LNCAP (cell line): ENCODE results near the gene CFAP157.
A peak's percentile ranks its signal among the peaks of the same experiment; 100 is the strongest.

ENCODE experiments used
- CTCF ChIP-seq: fragments of 450-650 bp; IDR thresholded peaks from 2 replicates; pipeline ENCODE4 v1.5.1; 2017; ENCODE audit warnings: mild to moderate bottlenecking

The CFAP157 gene

DNA sequence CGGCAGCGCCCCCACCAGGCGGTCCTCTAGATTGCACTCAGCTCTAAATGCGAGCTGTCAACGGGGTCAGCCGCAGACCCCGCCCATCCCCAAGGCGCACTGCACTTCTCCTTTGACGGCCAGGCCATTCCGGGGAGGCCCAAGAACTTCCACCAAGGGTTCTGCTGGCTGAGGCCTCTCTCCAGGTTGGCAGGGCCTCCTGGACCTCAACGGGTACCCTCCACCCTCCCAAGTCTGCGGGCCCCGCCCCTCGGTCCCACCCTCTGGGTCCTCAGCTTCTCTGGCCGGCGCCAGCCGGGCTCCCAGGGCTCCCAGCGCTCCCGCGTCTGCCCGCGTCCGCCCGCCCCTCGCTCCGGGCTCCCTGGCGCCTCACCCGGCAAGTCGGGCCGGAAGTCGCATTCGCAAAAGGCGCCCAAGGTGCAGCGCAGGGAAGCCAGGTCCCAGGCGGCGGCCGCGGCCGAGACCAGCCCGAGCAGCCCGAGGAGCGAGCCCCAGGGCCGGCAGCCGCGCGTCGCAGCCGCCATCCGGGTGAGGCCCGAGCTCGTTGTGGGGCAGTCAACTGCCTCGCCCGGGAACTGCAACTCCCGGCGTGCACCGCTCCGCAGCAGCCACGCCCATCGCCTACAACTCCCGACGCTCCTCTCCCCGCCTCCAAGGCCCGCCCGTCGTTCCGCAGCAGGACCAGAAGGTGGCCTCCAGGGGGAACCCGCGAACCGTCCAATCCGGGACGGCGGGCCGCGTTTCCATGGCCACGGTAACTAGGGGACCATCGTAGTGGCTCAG lies 28.1 kb downstream of the CFAP157 start, which contains the start of gene TOR2A:
Gene TOR2A (minus strand): TSS at position 548 of the 783 bp plus-strand sequence. CDS start 24 bp downstream, at position 524.
- TF ChIP-seq CTCF: peak; percentile 77

- no peak for TF ChIP-seq CTCF
Measured at GRCh38 chr9:127735530-127736185, 28.9 kb downstream of the CFAP157 start.

- no peak for TF ChIP-seq CTCF
Measured at GRCh38 chr9:127738666-127739065, 31.9 kb downstream of the CFAP157 start.

- no peak for TF ChIP-seq CTCF
Measured at GRCh38 chr9:127739614-127740330, 33.0 kb downstream of the CFAP157 start.

DNA sequence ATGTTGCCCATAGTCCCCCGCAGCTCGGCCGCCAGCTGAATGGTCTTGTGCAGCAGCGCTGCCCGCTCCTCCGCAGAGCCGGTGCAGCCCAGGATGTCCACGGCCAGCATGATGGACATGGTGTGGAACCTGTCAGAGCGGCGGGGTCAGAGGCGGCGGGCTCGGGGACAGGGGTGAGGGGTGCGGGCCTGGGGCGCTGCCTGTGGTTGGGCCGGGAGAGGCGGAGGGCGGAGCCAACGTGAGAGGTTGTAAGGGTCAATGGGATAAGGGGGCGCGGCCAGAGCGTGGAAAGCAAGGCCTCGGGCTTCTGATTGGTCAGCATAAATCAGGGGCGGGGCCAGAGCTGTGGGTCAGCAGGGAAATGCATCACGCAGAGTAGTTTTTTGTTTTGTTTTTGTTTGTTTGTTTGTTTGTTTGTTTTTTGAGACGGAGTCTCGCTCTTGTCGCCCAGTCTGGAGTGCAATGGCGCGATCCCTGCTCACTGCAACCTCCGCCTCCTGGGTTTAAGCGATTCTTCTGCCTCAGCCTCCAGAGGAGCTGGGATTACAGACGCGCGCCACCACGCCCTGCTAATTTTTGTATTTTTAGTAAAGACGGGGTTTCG lies 35.1 kb downstream of the CFAP157 start:
- no peak for TF ChIP-seq CTCF

DNA sequence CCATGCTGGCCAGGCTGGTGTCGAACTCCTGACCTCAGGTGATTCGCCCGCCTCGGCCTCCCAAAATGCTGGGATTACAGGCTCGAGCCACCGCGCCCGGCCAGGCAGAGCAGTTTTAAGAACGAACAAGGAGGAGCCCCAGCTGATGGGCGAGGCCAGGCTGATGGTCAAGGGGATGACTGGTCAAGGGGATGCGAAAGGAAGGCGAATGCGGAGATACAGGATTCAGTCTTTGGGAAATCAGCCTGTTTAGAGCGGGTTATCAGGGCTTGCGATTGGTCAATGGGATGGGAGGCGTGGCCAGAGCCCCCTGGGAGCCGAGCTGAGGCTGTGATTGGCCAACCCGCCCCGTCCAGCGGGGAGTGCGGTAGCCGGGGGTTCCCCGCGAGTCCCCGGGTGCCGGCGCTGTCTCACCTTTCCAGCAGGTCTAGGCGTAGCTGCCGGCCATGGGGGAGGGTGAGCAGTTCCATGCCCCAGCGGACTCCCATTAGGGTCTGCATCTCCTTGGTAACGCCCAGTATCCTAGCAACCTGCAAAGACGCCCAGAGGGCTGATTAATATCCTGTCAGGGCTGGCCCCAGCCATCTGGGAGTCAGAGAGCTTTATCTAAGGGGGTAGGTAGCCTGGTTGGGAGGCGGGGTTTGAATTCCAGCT lies 35.8 kb downstream of the CFAP157 start:
- no peak for TF ChIP-seq CTCF
